ENCODE results near the gene FBXO39.

- TF ChIP-seq, protein P1, sequence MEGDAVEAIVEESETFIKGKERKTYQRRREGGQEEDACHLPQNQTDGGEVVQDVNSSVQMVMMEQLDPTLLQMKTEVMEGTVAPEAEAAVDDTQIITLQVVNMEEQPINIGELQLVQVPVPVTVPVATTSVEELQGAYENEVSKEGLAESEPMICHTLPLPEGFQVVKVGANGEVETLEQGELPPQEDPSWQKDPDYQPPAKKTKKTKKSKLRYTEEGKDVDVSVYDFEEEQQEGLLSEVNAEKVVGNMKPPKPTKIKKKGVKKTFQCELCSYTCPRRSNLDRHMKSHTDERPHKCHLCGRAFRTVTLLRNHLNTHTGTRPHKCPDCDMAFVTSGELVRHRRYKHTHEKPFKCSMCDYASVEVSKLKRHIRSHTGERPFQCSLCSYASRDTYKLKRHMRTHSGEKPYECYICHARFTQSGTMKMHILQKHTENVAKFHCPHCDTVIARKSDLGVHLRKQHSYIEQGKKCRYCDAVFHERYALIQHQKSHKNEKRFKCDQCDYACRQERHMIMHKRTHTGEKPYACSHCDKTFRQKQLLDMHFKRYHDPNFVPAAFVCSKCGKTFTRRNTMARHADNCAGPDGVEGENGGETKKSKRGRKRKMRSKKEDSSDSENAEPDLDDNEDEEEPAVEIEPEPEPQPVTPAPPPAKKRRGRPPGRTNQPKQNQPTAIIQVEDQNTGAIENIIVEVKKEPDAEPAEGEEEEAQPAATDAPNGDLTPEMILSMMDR (IDR thresholded peaks at IDR 0.05), result no peak
- TF ChIP-seq POLR2AphosphoS5 (IDR thresholded peaks at IDR 0.05), result no peak
Measured at GRCh38 chr17:6796887-6797490, 21.0 kb downstream of the FBXO39 start.

All from prostate gland (tissue), 2 donors.